Activated CD4-positive, alpha-beta T cell treated with anti-CD3 and anti-CD28 coated beads for 4 hours (primary cell): ENCODE results near the gene OTULIN.

Source experiments
- DNase-seq, 2 donors: peaks; one replicate each; pipeline ENCODE4 v3.0.0-alpha.2; 2020

OTULIN gene

DNA sequence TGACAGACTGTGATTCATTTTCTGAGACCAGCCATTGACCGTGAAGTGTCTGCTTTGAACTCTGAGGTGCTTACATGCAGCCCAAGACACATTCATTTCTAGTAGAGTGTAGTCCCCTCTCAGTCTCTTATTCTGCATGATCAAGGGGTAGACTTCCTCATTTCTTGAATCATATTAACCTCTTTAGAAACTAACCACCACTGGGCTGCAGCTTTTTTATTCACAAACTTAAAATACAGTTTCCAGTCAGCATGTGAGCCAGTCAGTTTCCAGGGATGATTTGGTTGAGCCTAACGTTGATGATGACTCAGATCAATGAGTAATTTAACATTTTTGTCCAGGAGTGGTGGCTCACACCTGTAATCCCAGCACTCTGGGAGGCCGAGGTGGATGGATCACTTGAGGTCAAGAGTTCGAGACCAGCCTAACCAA, 59.2 kb downstream of the OTULIN start:
- no peak for DNase-seq

DNA sequence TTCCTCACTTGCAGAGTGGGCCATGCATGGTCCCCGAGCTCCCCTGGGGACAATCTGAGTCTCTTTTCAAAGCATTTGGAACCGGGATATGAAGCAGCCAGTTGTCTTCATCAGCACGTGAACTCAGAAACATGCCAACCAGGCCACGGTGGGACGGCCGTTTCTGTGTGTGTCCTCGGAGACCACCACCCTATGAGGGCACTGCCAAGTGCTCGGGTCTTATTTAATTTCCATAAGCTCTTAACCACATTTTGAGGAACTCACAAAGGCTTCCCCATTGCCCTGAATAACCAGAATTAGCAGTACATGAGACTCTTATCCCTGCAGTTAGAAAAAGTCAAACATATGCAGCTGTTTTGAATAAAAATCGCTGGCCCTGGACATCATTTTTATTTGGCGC, 60.1 kb downstream of the OTULIN start:
- DNase-seq: no peak

DNA sequence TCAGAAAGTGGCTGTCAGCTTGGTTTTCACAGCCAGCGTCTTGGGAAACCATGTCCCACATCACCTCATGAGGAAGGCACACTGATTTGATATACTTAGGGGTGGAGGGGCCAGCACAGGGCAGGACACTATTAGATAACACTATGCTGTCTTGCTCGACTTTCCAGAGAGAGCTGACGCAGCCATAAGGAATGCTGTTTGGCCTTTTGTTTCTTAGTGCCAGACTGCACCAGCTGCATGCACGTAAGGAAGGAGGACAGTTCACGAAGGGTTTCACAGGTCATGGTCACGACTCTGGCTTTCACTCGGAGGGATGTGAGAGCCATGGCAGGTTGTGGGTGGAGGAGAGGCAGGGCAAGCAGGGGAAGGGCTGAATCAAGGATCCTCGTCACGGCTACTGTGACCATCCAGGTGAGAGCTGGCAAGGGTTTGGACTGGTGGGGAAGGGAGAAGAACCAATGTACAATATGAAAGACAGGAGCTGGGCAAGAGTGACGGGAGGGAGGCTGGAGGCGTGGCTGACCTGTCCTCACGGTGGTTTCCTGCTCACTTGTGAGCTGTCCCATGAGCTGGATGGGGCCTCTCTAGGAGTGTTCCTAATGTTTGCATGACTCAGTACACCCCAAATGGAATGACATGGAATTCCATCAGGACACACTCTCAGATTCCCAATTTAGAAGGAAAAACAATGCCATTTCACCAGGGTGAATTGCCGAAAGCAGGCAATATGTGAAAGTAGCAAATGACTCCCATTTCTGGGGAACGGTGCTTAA, 61.7 kb downstream of the OTULIN start:
- no peak for DNase-seq

DNA sequence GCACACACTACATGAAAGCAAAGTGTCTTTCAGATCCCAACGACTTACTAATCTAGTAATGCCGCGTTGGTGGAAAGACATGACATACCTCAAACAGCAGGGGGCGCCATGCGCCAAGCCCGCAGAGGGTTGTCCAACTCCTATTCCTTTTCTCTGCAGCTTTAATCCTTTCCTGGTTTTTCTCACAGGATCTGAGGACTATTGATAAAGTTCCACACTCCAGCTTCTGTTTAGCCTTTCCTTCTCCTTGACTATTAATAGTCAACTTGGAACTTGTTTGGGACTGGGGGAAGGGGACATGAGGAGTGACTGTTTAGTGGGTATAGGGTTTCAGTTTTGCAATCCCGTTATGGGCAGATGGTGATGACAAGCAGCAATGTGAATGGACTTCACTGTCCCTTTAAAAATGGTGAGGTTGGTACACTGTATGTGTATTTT, 62.9 kb downstream of the OTULIN start:
- peak; percentile 65 to 76 for DNase-seq

DNA sequence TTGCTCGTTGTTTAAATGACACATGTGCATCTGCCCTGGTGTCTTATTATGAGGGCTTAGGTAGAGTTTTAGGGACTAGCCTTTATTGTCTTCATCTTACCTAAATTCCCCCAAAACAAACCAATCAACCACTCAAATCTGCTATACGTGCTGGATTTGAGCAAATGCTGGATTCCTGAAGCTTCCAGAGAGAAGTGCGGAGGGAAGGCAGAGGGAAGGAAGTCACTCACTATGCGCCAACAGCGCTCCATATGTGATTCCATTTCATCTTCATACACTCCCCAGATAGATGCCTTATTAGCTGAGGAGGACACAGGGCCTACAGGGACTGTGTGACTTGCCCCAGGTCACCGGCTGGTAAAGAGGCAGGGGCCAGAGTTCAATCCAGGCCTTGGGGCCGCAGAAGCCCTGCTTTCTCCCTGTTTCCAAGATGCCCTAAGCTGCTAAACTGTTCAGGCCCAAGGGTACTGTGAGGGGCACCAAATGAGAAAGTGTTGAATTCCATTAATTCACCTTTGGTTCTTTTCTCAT, 63.5 kb downstream of the OTULIN start:
- no peak for DNase-seq

DNA sequence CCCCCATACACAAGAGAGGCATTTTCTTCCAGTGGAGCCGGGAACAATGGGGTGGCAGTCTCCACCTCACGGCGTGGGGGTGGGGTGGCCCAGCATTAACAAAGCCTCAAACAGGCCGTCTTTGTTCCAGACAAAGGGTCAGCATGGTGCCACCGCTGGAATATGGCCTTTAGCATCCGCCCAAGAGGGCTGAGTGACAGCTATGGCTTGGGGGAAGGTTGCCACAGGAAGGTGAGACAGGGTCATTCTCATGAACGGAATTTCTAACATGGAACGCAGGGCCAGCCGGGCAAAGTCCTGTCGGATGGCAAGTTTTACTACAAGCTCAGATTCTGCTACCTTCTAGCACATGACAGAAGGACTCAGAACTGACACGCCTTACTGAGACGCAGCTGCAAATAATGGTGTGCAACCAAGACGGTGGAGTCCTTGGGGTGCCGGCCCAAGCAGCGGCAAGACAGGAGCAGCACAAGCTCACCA, 64.0 kb downstream of the OTULIN start:
- no peak for DNase-seq

DNA sequence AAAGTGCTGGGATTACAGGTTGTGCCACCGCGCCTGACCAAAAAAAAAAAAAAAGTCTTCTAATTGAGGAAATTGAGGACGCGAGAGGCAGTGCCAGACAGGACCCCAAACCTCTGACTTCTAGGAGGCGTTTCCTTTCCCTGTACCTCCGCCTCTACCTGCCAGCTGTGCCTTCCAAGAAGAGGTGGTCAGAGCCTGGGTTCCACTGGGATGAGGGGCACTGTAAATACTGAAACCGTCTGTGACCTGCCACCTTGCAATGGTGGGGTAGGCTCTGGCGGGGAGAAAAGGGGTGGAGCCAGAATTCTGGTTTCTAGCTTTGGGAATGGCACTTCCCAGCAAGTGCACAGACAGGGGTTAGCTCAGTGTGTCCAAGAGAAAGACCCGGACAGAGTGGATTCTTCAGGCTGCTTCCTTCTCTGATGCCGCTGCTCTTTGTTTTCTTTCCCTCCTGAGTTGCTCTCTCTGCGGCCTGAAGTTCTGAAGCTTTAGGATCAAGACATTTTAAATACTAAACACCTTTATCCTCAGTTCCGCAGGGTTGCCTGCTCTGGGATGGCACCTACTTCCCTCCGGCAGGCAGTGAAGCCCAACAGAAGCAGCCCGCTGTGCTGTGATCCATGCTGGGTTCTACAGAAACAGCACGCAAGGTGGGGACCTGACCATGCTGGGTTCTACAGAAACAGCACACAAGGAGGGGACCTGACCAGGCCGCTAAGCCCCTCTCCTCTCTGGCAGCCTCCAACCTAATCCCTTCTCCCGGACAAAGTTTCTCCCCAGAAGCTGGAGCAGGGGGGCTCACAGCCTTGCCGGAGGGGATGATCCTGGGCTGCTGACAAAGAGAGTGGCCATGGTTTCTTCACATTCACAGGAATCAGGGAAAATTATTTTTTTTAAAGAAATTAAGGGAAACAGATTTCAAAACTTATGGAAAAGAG, 65.2 kb downstream of the OTULIN start:
- DNase-seq: no peak

DNA sequence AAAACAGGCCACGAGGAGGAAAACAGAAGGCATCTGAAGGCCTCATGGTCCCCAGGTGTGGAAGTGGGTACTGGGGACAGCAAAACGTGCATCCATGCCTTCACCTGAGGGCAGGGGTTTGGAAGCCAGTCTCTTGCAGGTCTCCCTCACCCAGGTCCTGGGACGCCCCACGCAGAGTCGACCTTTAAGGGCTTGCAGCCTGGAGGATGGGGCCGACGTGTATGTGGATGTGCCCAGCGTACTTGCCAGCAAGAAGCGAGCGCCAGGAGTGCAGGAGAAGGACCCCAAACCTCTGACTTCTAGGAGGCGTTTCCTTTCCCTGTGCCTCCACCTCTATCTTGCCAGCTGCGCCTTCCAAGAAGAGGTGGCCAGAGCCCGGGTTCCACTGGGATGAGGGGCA, 65.9 kb downstream of the OTULIN start:
- no peak for DNase-seq

DNA sequence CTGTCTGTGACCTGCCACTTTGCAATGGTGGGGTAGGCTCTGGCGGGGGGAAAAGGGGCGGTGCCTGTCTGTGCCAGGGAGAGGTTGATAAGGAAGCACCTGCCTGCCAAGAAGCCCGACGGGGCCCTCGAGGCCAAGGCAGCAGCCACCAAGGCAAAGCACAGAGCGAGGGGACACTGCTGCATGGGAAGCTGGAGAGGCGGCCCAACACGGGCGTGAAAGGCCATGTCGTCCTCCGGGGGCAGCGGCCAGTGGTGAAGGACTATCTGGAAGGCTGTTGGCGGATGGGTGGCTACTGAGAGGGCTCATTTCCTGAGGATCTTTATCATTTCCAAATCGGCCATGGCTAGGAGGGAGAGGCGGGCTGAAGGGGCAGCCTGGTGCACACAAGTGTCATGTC, 66.4 kb downstream of the OTULIN start:
- DNase-seq: no peak

DNA sequence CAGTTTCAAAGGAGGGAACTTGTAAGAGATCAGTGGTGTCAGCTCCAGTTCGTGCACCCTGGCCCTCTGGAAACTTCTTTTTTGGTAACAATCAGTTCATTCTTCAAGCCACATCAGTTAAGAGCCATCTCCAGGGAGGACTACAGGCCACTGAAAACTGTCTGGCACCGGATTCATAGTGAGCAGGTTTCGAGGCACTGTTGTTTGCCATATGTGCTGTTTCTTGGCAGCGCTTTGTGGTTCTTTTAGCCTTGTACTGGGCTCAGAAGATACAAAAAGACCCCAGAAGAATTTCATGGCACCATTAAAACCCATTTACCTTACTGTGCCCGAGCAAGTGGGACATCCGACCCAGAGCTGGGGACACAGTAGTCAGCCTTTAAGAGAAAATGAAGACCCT, 68.5 kb downstream of the OTULIN start:
- DNase-seq: no peak

DNA sequence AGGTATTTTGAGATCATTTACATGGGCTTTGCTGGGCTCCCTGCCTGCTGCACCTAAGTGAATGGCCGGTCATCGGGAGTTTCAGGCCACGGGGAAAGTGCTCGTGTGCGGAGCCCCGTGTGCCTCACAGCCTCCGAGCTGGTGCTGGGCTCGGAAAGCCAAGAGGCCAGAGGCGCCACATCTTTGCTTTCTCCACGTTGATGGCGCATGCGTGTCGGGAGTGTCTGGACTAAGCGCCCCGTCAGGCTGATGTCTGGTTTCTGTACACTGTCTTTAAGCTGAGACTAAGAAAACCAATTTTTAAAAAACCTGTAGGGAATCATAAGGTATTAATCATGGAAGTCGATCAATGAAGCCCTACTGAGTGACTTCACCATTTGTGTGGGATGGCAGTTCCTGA, 69.1 kb downstream of the OTULIN start:
- no peak for DNase-seq

DNA sequence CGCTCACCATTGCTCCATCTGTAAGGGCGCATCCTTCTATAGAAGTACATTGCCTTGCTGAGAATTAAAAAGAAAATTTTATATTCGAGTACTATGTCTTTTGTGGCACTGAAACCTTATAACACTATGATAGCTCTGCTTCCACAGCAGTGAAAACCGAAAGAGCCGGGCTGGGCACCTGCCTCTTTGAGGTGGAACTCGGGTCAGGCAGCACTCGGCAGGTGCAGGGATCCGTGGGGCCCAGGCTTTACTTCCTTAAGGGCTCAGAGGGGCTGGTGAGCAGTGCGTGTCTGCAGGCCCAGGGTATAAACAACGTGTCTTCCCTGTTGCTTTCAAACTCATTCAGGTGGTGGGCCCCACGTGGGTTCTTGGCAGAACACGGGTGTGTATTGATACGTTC, 69.9 kb downstream of the OTULIN start:
- DNase-seq: no peak

DNA sequence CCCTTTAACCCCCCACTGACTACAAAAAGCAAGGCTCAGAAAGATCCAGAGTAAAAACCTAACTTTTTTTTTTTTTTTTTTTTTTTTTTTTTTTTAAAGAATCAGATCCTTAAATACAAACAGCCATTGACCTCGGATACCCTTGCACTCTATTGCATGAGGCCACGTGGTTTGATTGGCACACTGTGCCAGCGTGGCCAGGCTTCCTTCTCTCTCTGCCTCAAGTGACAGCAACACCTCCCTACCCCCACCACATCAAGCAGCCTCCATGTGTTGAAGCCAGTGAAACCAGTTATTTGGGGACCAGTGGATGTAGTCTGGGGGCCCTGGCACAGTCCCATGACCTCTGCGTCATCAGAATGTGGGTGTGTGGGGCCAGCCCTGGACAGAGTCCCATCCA, 71.4 kb downstream of the OTULIN start:
- no peak for DNase-seq

DNA sequence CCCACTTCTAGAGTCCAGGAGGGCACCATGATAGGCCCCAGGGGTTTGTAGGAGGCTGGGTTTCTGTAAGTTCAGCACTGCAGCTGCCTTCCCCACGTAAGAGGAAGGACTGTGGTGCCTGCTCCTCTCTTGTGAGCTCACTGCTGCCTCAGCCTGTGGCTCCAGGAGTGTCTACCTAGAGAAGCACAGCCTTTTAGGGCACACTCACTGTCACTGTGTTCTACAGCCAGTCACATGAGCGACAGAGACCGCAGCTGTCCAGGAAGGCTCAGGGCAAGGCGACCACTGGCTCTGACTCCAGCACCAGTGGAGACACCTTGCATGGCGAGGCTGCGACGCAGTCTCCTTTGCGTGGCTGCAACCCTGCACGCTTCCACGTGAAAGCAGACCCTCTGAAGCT, 72.8 kb downstream of the OTULIN start:
- DNase-seq: no peak

DNA sequence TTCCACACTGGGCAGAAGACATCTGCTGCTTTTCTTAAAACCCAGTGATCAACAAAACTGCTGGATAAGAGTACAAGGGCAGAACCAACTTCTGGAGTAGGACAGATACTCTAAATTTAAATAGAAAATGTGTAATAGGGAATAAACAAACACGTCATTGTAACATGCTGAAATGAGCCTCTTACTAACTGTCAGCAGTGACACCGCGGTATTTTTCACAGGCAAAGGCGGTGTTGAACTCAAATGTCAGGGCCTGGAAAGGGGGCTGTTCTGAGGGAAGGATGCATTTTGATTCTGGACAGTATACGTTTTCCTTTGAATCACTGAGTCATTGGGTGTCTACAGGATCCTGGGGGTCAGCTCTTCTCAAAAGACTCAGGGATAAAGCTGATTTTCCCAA, 73.5 kb downstream of the OTULIN start:
- no peak for DNase-seq

DNA sequence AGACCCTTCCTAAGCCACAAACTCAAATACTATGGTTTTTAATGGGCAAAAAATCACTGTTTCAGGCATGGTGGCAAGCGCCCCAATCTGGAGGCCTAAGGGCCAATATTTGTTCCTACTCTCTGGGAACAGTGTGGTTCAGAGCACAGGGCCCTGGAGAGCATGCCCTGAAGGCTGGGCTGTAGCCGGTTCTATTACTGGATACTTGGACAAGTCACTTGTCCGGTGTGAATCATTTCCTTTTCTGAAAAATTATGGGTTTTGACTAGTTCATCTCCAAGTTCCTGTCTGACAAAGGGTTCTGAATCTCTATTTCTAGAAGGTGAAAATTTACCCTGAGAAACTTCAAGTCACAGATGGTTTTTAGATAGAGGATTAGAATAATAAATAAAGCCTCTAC, 75.0 kb downstream of the OTULIN start:
- DNase-seq: no peak

DNA sequence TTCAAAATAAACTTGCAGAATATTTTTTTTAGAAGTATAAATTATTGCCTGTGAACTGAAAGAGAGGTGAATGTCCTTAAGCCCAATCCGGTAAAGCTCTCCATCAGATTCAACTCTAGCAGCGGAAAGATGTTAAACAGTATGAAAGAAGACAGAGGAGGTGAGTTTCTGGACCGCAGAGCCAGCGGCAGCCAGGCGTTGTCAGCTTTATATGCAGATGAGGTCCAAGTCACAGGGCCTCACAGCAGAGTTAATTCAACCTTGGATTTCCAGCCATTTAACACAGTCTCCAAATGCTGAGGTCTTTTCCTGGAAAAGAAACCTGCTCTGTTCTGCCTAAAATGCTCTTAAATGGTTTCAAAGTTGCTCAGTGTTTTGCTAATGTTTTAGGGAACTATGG, 75.5 kb downstream of the OTULIN start:
- no peak for DNase-seq

DNA sequence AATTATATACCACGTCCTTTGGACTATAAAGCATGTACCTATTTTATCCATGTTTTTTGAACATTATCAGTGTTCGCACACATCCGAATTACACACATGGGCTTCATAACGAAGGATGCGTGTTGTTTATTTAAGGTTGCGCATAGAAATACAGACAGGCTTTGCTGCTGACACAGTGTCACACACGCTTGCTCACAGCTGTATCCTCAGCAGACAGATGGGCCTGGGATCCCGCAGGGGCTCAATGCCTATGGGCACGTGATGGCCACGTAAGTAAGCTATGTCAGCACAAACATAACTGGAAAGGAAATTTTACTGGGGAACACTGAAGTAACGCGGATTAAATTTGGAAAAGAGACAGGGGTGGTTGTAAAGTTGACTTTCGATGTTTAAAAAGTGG, 76.6 kb downstream of the OTULIN start:
- DNase-seq: no peak

DNA sequence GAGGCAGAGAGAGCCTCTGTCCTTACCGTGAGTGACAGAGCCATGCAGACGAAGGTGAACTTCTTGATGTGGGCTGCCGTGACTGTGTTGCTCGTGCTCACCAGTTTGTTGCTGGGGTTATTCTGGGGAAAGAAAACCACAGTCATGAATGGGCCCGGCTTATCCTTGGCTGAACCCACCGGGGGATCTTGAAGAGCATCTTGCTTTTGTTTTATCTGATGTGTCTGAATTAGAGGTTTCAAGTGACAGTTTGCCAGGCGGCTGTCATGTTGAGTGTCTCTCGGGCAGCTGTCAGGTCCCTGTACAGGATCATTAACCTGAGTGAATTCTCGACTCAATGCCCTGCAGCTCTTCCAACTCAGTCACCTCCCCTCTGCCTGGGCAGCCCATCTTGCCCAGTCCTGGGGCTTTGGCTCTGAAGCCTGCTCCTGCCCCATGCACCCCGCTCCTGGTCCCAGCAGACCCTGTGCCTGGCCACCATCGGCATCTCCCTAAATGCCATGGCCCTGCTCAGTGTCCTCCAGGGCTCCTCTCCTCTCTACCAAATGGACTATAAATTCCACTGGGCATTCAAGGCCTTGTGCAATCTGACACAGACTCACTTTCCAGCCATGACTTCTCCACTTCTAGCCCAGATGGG, 77.4 kb downstream of the OTULIN start:
- DNase-seq: no peak

DNA sequence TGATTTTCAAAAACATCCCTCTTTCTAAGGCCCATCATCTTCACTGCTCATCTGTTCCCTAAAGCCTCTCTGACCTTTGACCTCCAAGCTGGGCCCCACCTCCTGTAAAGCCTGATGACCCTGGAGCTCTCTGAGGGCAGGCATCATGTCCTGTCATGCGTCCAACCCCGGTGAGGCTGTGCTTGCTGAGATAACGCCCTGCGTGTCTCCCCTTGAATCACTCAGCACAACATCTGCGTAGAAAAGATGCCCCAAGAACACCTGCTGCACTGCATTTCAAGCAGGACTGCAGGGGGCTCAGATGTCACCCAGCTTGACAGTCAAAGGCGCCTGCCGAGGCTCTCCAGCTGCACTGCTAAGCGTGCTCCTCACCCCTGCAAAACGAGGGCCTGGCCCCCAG, 78.0 kb downstream of the OTULIN start:
- no peak for DNase-seq

DNA sequence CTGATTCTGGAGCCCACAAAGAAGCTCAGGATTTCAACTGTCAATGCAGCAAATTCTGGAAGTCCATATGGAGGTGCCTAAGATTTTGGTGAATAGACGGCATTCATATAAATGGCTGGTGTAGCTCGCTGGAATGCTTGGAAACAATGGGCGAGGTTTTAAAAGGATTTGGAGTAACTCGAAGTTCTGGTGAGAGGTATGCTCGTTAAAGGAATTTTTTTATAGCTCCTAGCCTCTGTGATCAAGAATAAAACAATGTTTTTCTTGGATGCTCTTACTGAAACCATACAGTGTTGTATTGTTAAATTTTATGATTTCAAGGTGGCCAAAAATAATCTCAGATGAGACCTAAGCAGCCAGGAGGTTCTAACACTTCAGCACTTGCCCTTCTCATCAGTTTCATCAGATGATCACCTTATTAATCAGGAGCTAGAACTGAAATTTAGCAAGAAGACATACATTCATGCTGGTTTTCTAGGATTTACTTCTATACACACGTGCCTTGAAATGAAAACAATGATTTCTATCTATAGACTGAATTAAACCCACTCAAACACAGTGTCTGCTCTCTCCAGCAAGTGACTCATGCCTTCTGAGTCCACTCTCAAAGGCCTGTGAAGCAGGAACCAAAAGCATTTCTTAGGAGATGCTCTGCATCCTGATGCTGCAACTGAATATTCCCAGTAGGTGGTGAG, 79.2 kb downstream of the OTULIN start:
- no peak for DNase-seq
